CD4-positive, alpha-beta T cell treated with Interleukin-17A for 4 hours (primary cell): ENCODE measurements around the gene FSTL3.
"Not testable (repeated sequence)": the region's sequence is repeated elsewhere in the genome, so short reads cannot be mapped to it uniquely, and the experiment has no call there.

Experiments
- DNase-seq: peaks from one replicate; pipeline ENCODE4 v3.0.0-alpha.2; 2020; ENCODE audit warnings: mixed read lengths

Gene FSTL3

DNA sequence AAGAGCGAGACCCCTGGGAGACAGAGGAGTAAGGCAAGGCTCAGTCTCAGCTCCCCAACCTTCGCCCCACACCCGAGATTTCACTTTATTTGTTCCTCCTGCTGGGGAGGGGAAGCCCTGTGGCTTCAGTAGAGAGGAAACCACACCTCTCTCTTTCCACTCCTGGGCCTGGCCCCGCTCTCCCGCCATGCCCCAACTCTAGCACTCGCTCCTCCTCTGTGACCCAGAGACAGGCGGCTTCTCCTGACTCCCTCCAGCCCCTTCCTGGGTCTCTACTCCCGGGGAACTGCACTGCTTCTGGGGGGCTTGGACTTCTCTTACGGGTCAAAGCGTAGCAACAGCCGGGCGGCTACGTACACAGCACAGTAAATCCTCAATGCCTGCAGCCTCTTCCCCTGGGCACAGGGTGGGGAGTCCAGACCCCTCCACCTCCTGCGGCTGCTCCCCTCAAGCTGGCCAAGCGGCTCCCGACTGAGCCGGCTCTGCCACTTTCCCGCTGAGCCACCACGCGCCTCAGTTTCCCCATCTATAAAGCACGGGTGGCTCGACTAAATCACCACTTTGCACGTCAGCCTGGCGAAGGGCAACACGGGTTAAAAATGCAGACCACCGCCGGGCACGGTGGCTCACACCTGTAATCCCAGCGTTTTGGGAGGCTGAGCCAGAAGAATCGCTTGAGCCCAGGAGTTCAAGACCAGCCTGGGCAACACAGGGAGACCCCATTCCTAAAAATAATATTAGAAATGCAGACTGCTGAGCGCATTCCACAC is 14.6 kb upstream of the FSTL3 start:
- DNase-seq = peak; percentile 73

DNA sequence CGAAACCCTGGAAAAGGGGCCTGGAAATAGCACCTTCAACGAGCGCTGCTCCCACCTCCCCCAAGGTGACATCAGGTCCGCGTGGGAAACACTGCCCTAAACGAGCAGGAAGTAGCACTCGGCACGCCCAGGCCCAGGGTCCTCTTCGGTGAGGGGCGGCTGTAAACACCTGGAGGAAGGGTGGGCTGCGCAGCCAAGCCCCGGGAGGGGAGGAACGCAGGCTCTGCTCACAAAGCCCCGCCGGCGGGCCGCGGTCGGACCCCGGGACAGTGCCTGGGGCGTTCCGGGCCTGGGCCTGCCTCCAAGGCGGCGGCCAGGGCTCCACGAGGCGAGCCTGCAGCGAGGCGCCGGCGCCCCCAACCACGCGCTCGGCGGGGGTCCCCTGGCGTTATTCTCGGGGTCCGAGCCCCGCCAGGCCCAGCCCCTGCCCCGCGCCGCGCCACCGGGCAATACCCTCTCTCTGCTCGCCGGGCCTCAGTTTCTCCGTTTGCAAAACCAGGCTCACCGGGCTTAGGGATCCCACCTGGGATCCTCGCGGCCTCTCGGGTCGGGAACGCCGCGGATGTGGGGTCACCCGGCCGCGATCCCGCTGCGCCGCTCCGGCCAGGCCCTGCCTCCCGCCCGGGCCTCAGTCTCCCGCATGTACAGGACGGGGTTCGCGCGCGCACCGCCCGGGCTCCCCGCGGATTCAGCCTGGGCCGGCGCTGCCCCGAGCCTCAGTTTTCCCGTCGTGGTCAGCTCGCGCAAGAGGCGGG is 13.8 kb upstream of the FSTL3 start:
- DNase-seq = peak; percentile 80

GRCh38 chr19:662962-663681 is 13.1 kb upstream of the FSTL3 start, which contains the start of gene RNF126:
RNF126 (minus strand) TSS chr19:663214; CDS start chr19:663121, 93 bp downstream.
- DNase-seq = peak; percentile 98

DNA sequence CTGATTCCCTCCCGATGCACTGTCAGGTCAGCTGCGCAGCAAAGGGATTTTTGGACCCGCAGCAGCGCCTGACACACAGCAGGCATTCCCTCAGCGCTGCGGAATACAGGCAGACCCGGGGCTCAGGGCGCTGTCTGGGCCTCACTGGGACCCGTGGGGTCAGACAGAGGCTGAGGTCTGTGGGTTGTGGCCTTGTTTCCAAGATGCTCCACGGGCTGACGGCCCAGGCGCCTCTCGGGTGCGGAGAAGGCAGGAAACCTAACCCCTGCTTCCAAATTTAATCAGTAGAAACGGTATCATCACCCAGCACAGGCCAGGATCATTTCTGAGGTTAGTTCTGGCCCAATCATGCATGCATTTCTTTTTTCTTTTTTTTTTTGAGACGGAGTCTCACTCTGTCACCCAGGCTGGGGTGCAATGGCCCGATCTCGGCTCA is 12.5 kb upstream of the FSTL3 start:
- no peak for DNase-seq

DNA sequence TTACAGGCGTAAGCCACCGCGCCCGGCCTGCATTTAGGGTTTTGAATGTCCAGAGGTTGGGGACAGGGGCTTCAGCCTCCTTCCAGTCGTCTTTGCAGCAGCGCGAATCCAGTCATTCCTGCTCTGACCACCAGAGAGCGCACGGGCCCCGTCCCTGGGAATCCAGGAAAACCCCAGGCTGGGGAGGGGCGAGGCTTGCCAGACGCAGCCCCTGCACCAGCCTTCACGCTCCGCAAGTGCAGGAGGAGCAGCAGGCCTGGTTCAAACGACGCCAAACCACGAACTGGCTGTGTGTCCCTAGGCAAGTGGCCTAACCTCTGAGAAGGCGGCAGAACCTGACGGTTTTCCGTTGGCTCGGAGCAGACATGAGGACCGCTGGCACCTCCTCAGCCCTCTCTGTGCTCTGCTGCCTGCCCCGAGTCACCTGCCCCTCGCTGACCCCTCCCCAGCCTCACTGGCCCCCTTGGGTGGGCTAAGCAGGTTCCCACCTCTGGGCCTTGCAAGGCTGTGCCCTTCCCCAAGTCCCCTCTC is 11.2 kb upstream of the FSTL3 start:
- peak; percentile 88 for DNase-seq

DNA sequence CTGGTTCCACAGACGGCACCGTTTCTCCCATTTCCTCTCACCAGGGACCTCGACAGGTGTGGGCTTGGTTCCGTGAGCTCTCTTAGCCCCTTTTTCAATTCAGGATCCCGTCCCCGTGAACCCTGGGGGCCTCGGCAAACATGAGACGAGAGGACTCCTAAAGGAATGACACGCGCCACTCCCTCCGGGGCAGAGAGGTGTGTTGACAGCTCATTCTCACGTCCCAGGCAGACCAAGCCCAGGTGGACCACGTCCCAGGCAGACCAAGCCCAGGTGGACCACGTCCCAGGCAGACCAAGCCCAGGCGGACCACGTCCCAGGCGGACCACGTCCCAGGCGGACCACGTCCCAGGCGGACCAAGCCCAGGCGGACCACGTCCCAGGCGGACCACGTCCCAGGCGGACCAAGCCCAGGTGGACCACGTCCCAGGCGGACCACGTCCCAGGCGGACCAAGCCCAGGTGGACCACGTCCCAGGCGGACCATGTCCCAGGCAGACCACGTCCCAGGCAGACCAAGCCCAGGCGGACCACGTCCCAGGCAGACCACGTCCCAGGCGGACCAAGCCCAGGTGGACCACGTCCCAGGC is 9.1 kb upstream of the FSTL3 start:
- DNase-seq = not testable (repeated sequence)

DNA sequence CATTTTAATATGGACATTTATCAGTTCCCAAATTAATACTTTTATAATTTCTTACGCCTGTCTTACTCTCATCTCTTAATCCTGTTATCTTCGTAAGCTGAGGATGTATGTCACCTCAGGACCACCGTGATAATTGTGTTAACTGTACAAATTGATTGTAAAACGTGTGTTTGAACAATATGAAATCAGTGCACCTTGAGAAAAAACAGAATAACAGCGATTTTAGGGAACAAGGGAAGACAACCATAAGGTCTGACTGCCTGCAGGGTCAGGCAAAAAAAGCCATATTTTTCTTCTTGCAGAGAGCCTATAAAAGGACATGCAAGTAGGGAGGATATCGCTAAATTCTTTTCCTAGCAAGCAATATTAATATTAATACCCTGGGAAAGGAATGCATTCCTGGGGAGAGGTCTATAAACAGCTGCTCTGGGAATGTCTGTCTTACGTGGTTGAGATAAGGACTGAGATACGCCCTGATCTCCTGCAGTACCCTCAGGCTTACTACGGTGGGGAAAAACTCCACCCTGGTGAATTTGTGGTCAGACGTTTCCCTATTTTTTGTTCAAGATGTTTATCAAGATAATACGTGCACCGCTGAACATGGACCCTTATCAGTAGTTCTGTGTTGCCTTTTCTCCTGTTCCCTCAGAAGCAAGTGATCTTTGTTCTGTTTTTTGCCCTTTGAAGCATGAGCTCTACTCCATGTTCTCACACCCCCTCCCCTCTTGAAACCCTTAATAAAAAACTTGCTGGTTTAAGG is 7.3 kb upstream of the FSTL3 start:
- DNase-seq = not testable (repeated sequence)

DNA sequence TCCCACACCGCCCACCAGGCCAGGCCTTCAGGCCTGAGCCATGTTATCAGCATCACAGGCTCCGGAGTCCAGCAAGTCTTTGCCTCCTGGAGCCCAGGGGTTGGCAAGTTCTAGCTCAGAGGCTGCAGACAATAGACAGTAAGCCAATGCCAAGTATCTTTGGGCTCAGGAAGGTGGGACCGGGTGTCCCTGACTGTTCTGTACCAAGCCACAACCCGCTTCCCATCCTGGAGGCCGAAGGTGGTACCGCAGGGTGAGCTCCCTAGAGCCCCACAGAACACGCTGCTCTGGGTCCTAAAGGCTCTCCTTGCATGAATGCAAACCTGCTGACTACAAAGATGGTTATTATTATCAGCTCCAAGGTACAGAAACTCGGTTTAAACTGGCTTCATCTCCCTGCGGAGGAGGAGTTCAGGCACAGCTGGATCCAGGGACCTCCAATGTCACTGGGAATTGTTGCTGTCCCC is 5.5 kb upstream of the FSTL3 start:
- DNase-seq = no peak

DNA sequence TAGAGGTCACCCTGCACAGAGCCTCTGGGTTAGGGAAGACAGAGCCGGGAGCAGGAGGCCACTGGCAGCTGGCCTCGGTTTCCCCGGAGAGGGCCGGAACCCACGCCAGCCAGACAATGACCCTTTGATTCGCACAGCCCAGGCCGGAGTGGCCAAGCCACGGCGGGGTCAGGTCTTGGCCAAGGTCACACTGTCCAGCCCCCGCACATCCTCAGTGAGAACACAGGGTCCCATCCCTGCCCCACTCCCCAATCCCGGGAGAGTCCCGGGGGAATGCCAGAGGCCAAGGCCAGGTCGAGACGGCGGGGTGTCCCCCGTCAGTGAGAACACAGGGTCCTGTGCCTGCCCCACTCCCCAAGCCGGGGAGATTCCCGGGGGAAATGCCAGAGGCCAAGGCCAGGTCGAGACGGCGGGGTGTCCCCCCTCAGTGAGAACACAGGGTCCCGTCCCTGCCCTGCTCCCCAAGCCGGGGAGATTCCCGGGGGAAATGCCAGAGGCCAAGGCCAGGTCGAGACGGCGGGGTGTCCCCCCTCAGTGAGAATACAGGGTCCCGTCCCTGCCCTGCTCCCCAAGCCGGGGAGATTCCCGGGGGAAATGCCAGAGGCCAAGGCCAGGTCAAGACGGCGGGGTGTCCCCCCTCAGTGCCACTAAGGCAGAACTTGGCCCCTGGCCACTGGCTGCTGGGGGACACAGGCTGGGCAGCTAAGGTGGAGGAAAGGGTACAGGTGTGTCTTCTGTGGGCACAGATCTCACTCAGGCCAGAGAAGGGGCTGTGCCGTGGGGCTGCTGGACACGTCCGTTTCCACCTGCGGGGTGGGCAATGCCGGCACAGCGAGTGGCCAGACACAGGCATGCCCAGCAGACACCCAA is 1.7 kb upstream of the FSTL3 start:
- no peak for DNase-seq

GRCh38 chr19:676007-676338 is 219 bp upstream of the FSTL3 start:
- no peak for DNase-seq

DNA sequence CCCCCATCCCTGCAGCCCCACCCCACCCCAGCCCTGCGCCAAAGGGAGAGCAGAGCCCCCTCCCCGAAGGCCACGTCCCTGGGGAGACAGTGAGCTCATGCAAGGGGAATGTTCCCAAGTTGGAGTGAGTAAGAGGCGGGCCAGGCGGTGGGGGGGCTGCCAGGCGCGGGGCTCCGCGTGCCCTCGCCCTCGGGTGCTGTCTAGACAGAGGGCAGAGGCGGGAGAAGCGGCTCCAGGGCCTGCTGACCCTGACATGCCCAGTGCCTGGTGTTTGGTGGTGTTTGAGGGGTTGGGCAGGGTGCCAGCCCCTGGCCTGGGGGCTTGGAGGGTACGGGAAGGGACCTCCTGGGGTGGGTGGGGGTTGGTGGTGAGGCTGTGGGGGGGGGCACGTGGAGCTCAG is 1.0 kb downstream of the FSTL3 start:
- DNase-seq = no peak

DNA sequence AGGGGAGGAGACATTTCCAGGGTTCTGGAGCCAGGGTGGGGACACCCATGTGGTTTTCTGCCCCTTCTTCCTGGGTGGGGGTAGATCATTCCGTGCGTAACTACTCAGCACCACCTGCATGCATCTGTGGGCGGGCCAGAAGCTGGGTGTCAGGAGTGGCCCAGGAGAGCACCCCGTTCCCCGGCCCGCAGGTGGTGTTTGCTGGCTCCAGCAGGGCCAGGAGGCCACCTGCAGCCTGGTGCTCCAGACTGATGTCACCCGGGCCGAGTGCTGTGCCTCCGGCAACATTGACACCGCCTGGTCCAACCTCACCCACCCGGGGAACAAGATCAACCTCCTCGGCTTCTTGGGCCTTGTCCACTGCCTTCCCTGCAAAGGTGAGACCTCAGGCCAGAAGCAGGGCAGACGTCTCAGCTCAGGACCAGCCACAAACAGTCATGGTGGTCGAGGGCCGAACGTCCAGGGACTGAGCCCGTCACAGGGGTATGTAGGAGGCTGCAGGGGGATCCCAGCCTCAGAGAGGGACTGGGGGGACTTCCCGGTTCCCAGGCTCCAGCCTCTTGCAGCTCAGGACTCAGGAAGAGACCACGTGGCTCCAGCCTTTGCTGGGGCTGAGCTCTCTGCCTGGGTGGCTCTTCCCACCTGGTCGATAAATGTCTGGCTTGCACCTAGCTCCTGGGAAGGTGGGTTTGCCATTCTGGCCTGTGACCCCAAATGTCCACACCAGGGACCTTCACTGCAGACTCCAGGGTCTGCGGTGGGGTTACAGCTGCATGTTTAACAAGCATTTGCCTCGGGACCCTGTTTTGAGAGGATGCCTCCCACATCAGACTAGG is 1.6 kb downstream of the FSTL3 start:
- DNase-seq = no peak

DNA sequence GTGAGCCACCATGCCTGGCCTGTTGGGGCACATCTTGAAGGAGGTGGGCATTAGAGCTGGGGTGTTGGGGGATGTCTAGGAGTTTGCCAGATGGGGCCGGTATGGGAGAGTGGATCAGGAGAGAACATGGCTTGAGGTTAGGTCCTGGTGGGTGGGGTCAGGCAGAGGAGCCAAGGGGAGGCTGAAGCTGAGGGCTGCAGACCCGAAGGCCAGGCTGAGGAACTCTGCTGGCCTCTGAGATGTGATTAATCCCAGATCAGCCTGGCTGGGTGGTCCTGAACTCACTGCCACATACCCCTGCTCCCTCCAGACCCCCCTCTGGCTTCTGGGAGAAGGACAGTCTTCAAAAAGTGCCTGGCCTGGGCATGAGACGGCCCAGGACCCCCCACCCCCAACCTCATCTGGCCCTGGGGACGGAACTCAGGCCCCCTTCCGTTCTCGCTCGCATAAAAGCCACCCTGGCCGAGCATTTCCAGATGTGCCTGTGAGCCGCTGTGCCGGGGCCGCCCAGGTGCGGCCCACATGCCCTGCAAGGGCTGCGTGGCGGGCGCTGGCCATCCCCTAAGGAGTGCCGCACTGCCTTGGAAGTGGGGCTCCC is 2.7 kb downstream of the FSTL3 start:
- no peak for DNase-seq

GRCh38 chr19:679418-680286 is 3.5 kb downstream of the FSTL3 start:
- peak; percentile 46 for DNase-seq

- DNase-seq = peak; percentile 100
These were observed 4.3 kb downstream of the FSTL3 start for GRCh38 chr19:680287-681028.

GRCh38 chr19:681029-682019 is 5.1 kb downstream of the FSTL3 start:
- peak; percentile 90 for DNase-seq
